ENCODE data around the gene PDCD4.

Gene PDCD4

DNA sequence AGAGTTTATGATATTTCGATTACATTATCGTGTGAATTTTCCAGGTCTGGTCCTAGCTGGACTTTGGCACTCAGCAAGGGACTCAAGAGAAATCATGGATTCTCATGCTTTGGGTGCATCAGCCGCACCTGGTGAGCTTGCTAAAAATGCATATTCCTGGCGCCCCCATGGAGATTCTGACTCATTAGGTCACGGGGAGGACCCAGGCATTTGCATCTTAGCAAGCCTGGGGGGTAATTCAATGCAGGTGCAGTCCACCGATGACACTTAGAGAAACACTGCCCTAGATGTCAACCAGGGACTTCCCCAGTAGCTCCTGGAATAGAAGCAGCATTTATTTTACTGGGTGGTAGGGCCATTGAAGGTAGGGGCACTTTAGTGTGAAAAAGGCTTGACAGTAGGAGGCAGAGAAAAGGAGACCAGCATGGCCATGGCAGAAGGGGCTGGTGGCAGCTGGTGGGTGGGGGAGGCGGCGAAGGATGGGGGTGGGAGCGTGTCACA, 29.9 kb upstream of the PDCD4 start:
- H3K27ac ChIP-seq: no peak overlapping the region
- no peak for DNase-seq (ENCODE audit: low read depth, low spot score)

DNA sequence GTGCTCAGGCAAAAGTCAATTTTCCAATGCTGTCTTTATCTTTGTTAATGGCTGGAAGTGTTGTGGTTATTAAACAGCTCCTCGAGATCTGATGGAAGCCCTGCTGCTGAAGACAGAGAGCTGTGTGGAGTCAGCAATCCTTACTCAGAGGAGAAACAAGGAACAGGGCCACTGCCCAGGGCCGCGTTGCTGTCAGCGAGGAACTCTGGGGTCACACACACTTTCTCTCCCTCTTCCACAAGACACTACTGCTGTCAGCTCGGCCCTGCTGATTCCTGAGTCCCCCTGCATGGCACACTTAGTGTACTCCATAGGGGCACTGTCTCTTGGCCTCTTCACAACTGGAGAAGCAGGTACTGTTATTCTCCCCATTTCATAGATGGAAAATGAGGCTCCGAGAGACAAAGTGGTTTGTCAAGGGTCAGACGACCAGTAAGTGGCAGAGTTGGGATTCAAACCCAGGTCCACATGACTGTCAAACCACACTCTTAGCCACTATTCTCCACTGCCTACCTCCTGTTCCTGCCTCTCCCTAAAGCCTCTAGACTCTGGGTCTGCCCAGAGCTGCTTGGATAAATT, 29.3 kb upstream of the PDCD4 start:
- DNase-seq (ENCODE audit: low read depth, low spot score): no peak
- H3K27ac ChIP-seq: no peak overlapping the region

DNA sequence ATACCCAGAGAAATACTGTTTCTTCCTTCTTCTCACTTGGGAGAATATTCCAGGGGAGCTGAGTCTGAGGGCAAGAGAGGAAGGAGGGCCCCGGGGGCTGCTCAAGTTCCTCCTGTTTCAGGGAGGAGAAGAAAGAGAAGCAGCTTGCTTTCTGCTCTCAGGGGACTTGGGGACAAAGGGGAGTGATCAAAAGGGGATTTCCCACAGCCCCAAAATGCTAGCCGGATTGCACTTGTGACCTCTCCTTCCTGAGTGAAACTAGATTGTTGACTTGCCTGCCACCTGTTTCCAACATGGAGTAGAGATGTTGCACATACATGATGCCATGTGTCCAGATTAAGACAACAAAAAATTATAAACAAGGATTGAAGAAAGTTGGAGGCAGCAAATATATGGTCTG, 28.7 kb upstream of the PDCD4 start:
- no peak overlapping the region for H3K27ac ChIP-seq
- no peak for DNase-seq (ENCODE audit: low read depth, low spot score)

DNA sequence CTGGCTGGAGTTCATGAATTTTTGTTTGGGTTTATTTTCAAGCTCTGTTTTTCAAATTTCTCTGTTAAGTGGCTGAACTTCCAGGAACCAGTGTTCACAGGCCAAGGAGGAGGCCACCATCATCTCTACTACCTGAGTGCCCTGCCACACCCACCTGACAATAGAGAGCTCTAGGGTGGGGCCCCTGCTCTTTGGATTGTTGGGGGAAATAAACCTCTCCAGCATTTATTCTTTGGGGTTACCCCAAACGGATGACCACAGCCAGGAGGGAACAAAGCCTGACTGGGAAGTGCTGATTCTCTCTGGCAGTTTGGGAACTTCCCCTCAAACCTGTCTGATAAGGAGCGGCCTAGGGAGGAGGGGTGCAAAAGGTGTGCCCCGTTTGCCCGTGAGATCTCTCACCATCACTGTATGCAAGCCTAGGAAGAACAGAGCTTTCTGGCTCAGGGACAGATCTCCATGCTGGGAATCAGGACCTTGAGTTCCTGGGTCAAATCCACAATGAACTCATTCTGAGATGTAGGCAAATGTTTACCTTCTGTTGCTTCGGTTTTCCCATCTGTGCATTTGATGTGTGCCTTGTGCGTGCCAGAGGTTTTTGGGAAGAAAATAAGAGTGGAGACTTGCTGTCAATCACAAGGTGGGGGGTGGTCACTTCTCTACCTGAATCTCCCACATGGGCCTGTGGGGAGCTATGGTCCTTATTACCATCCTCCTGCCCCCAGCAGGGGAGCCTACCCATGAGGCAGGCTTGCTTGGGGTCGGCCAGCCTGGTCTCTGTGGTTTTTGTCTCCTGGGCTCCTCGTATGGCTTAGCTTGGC, 27.7 kb upstream of the PDCD4 start:
- DNase-seq (ENCODE audit: low read depth, low spot score): no peak
- H3K27ac ChIP-seq: no peak overlapping the region

DNA sequence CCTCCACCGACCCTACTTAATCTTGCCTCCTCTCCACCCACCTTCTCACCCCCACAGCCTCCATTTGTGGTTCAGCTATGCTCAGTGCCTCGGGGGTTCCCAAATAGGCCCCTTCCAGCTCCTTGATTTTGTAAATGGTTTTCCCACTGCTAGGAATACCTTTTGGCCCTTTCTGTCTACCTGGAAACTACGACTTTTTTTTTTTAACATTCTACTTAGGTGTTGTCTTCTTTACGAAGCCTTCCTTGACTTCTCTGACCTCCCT, 27.2 kb upstream of the PDCD4 start:
- H3K27ac ChIP-seq: no peak overlapping the region
- DNase-seq (ENCODE audit: low read depth, low spot score): no peak

DNA sequence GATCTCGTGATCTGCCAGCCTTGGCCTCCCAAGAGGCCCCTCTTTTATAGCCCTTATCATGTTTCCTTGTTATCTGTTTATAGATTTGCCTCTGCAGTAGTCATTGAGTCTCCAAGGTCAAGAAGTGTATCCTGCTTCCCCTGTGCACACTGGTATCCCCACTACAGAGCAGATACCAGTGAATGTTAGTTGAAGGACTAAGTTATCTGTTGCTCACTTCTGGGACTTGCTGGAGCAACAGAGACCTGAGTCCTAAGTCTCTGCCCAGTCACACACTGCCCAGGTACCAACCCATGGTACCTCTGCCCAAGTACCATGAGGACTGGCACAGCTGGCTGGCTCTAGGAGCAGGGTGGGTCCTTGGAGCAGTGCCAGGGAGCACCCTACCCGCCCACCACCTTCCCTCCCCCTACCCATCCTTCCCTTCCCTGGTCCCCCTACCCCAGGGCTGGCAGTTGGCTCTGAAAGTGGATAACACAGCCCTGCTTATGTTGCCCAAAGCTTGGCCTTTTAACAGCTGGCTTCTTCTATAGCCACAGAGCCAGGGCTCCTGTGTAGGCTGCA, 26.5 kb upstream of the PDCD4 start:
- H3K27ac ChIP-seq: no peak overlapping the region
- DNase-seq (ENCODE audit: low read depth, low spot score): no peak

DNA sequence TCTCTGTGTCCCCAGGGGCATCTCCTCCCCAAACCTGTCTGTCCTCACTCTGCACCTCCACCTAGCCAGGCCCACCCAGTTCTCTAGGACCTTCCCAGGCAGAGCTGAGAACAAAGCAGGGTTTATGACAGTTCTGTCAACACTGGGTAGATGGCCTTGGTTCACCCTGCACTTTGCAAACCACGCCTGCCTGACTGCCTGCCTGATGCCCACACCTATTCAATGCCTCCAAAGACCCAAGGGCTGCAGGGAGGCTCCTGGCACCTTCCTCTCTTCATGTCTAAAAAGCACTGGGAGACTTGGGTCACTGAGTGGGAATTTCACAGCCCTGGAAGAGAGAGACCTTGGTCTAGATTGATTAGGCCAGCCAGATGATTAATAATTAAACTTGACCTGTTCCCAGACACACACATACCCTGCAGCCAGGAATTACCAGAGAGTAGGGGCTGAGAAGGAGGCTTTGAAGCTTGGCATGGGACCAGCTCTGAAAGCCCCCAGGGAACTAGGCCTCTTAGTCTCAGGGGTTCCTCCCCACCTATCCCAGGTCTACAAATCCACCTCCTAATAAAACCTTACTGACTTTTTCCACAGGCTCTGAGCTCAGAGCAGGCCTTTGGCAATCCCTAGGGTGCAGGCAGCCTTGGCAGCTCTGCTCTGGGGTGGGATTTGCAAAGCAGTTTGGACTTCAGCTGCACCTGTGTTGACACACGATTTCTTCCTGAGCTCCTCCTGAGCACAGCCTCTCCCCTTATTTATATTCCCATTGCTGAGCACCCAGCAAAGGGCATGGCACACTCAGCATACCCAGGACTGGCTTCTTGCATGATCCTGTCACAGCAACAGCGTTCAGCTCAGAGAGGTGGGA, 25.7 kb upstream of the PDCD4 start:
- H3K27ac ChIP-seq: peak overlapping the region; percentile 23
- DNase-seq (ENCODE audit: low read depth, low spot score): no peak

DNA sequence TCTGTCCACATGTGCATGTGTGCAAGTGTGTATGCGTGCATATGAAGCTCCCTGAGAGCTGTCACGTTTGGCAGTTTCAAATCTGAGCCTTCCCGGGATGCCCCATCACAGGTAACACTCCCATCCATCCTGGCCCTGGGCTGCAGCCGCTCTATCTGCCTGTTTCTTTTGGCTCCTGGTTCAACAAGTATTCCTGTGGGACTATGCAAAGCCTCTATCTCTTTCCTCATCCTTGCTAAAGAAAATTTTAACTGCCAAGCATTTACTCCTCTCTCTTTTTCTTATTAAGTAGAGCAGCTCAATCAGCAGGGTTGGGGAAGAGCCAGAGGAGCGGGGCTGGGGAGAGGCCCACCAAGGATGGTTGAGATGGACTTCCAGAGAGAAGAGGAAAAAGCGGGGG, 24.4 kb upstream of the PDCD4 start:
- DNase-seq (ENCODE audit: low read depth, low spot score): no peak
- no peak overlapping the region for H3K27ac ChIP-seq

GRCh38 chr10:110848106-110848505, 23.6 kb upstream of the PDCD4 start:
- DNase-seq (ENCODE audit: low read depth, low spot score): no peak

DNA sequence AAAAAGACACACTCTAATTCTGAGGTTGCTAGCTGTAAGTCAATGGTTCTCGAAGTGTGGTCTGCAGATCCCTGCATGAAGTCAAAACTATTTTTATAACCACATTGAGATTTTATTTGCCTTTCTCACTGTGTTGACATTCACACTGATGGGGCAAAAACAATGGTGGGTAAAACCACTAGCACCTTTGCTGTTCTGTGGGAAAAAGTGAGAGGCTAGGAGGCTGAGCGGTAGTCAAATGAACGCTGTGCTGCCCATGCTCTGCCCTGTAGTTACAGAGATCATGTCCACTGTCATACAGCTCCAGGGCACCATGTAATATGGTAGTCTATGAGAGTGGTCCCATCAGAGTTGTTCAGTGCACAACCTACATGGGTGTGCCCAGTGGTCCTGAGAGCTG, 21.6 kb upstream of the PDCD4 start:
- DNase-seq (ENCODE audit: low read depth, low spot score): no peak
- H3K27ac ChIP-seq: no peak overlapping the region

More at GRCh38 chr10:110848106-110848505, 23.6 kb upstream of the PDCD4 start:
- H3K27ac ChIP-seq: no peak overlapping the region

- peak overlapping the region; percentile 78 for H3K27ac ChIP-seq
- DNase-seq (ENCODE audit: low read depth, low spot score): no peak
Observed at GRCh38 chr10:110851020-110851612, 20.6 kb upstream of the PDCD4 start.

DNA sequence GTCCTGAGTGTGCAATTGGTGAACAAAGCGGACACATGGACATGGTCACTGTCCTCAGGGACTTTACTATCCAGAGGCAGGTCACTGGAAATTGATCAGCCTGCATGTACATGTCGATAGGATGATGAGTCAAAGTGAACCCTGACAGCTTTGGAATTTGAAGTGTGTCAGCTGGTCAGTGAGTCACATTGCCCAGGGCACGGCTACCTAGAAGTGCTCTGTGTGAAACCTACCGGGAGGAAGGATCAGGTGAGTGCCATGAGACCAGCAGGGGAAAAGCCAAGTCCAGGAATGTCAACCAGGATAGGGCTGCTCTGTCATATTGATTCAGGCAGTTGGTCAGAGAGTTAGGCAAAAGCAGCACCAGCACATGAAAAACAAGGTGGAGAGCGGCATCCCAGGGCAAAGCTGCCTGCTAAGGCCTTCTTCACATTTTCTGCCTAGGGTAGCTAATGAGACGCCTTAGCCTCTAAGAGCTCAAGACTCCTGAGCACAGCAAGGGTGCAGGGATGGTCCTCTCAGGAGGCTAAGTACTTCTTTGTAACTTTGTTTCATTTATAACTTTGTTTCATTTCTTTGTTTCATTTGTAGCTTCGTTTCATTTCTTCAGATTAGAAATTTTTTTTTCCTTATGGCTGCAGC, 19.4 kb upstream of the PDCD4 start:
- peak; percentile 83 for DNase-seq (ENCODE audit: low read depth, low spot score)
- peak overlapping the region; percentile 78 for H3K27ac ChIP-seq

- H3K27ac ChIP-seq: peak overlapping the region; percentile 78
- no peak for DNase-seq (ENCODE audit: low read depth, low spot score)
Observed at GRCh38 chr10:110852947-110853346, 18.8 kb upstream of the PDCD4 start.

DNA sequence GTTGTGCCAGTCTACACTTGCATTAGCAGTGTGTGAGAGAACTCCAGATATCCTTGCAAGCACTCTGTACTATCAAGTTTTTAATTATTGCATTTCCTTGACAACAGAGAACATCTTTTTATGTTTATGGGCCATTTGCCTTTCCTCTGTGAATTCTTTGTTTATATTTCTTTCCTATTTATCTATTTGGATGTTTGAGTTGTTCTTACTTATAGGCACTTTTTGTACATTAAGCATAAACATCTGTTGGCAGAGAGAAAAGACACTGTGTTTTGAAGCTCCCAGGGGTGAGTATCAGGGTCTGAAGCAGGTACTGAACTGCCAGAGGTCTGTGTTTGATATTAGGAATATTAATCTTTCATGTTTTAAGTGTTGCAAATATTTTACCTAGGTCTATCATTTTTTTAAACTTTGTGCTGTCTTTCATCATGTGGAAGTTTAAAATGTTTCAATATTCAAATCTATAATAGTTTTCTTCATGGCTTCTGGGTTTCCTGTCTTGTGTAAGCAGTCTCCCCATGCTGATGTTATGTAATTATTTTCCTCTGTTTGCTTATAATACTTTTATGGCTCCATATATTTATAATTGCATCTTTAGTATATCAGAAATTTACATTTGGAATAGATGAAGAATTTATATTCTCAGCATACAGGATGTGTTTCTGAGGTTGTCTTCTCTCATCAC, 17.7 kb upstream of the PDCD4 start:
- H3K27ac ChIP-seq: no peak overlapping the region
- DNase-seq (ENCODE audit: low read depth, low spot score): no peak

DNA sequence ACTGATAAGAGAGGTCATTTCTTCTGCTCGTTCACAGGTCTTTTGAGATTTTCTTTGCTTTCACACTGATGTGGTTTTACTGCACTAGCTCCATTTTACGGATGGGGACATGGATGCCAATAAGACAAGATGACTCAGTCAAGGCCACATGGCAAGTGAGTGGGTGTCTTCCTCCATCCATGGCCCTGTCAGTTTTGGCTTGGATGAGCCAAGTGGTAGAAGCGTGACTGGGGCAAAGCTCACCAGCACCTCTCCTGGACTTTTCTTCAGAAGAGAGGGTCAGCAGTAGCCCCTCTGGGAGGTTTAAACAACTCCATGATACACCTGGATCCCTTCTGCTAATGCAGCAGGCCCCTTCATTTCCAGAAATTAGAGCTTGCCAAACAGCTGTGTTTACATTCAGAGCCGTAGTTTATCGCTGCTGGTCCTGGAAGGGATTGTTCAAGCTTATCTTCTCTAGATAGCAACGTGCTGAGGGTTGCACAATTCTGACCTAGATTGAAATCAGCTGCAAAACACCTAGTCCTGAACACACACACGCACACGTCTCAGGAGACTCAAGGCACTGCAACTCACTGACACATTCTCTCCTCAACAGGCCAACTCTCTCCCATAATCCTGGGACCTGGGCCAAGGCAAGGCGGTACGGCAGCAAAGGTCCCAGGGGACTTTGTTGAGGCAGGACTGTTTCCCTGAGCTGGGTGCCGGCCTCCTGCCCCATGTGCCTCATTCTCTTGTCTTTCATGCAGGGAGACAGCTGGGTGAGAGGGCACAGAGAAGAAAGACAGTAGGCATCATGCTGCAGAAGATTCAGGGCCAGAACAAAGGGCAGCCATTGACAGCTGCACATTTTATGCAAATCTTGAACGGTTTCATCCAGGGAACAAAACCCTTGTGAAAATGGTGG, 14.2 kb upstream of the PDCD4 start:
- peak; percentile 52 for DNase-seq (ENCODE audit: low read depth, low spot score)
- H3K27ac ChIP-seq: no peak overlapping the region

DNA sequence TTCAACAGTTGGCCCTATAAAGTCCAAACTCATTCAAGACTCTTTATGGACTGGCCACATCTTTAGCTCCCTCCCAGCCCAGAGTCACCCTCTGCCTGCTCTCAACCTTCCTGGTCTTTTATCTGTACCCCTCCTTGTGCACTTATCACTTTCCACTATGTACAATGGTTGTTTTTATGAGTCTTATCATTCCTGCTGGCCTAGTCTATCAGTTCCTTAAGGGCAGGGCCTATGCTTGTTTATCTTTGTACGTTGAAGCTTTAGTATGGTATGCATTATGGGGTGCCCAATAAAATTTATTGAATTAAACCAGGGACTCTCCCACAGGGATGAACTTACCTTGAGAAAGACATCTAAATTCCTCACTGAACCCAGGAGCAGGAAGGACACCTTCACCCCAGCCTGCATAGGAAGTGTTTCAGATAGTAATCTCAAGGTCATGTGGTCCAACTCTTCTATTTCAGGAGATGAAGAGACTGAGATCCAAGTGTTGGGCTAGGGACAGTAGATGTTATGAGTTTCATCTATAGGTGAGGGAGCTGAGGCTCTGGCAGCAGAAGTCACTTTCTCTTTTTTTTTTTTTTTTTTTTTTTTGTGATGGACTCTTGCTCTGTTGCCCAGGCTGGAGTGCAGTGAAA, 13.3 kb upstream of the PDCD4 start:
- DNase-seq (ENCODE audit: low read depth, low spot score): no peak
- no peak overlapping the region for H3K27ac ChIP-seq

- H3K27ac ChIP-seq: no peak overlapping the region
- no peak for DNase-seq (ENCODE audit: low read depth, low spot score)
Observed at GRCh38 chr10:110859206-110859972, 12.3 kb upstream of the PDCD4 start.
